Neural crest cell (in vitro differentiated cells): Measurements from ENCODE around the gene ENPEP. TPM values are rescaled to one million over a fixed set of nuclear protein-coding genes. Genes with fewer than 3 reads are reported as not detected.
"Not testable (repeated sequence)": the region's sequence is repeated elsewhere in the genome, so short reads cannot be mapped to it uniquely, and the experiment has no call there.

Source experiments
- DNase-seq: peaks from one replicate; pipeline ENCODE4 v3.0.0; 2021; ENCODE audit warnings: low read depth, mixed read lengths, low spot score
- H3K27ac Mint-ChIP-seq: one replicate; pipeline ENCODE4 v1.8.0; 2021; ENCODE audit warnings: mild to moderate bottlenecking, mixed read lengths; ENCODE audit not compliant: unreplicated experiment
- H3K27me3 Mint-ChIP-seq: 2 replicates; pipeline ENCODE4 v1.8.0; 2021; ENCODE audit warnings: low read depth, mild to moderate bottlenecking, mixed read lengths
- H3K36me3 Mint-ChIP-seq: 2 replicates; pipeline ENCODE4 v1.8.0; 2021; ENCODE audit warnings: low read depth, mild to moderate bottlenecking, mixed read lengths
- H3K4me1 Mint-ChIP-seq: 2 replicates; pipeline ENCODE4 v1.8.0; 2021; ENCODE audit warnings: mixed read lengths
- H3K4me3 Mint-ChIP-seq: one replicate; pipeline ENCODE4 v1.8.0; 2021; ENCODE audit warnings: mild to moderate bottlenecking, mixed read lengths
- H3K9me3 Mint-ChIP-seq: 2 replicates; pipeline ENCODE4 v1.8.0; 2021; ENCODE audit warnings: mixed read lengths
- CTCF ChIP-seq: fragments of 200-600 bp; sonication (generic); conservative IDR thresholded peaks from 2 replicates; pipeline ENCODE4 v1.5.0; 2021; ENCODE audit warnings: antibody characterized with exemption, mild to moderate bottlenecking
- total RNA-seq: library from RNA; stranded (reverse); gene quantifications from 2 replicates; pipeline ENCODE4 v1.2.1, GENCODE V29; 2021

The ENPEP gene
- total RNA-seq, 1 donor from 2014 or later = 7.3 TPM

- DNase-seq = no peak
- Mint-ChIP-seq H3K27me3 (no peaks in the 10 kb centered on the region), H3K9me3 (no peaks in the 10 kb centered on the region), H3K4me1 (no peaks in the 10 kb centered on the region), H3K27ac (no peak overlapping the region), H3K36me3 (peaks cover 4% of the 10 kb centered on the region), H3K4me3 (no peak overlapping the region)
- TF ChIP-seq CTCF = no peak
Observed at GRCh38 chr4:110553197-110553596, 77.2 kb downstream of the ENPEP start.

- TF ChIP-seq CTCF = no peak
- Mint-ChIP-seq H3K27me3 (no peaks in the 10 kb centered on the region), H3K4me3 (no peak overlapping the region), H3K9me3 (no peaks in the 10 kb centered on the region), H3K36me3 (no peaks in the 10 kb centered on the region), H3K4me1 (no peaks in the 10 kb centered on the region), H3K27ac (no peak overlapping the region)
- DNase-seq = no peak
Observed at GRCh38 chr4:110567214-110567613, 91.3 kb downstream of the ENPEP start.

GRCh38 chr4:110576696-110577095 lies 100.7 kb downstream of the ENPEP start:
- not testable (repeated sequence) for H3K27me3 Mint-ChIP-seq, H3K4me3 Mint-ChIP-seq, H3K27ac Mint-ChIP-seq, H3K9me3 Mint-ChIP-seq, H3K36me3 Mint-ChIP-seq, DNase-seq, H3K4me1 Mint-ChIP-seq

- Mint-ChIP-seq H3K4me1 (peaks cover 4% of the 10 kb centered on the region), H3K9me3 (no peaks in the 10 kb centered on the region), H3K4me3 (no peak overlapping the region), H3K36me3 (peaks cover 3% of the 10 kb centered on the region), H3K27me3 (no peaks in the 10 kb centered on the region), H3K27ac (no peak overlapping the region)
- DNase-seq = no peak
- peak; percentile 63 for TF ChIP-seq CTCF
Observed at GRCh38 chr4:110586131-110586850, 110.3 kb downstream of the ENPEP start.

- Mint-ChIP-seq H3K9me3 (no peaks in the 10 kb centered on the region), H3K27me3 (no peaks in the 10 kb centered on the region), H3K27ac (no peak overlapping the region), H3K4me3 (no peak overlapping the region), H3K36me3 (no peaks in the 10 kb centered on the region), H3K4me1 (peaks cover 4% of the 10 kb centered on the region)
- DNase-seq = no peak
- TF ChIP-seq CTCF = no peak
Observed at GRCh38 chr4:110587666-110588285, 111.8 kb downstream of the ENPEP start.

- Mint-ChIP-seq H3K4me3 (no peak overlapping the region), H3K27ac (no peak overlapping the region)
Observed at GRCh38 chr4:110589297-110589696, 113.3 kb downstream of the ENPEP start.

More at GRCh38 chr4:110589297-110589696, 113.3 kb downstream of the ENPEP start:
- Mint-ChIP-seq H3K4me1 (peaks cover 4% of the 10 kb centered on the region), H3K36me3 (no peaks in the 10 kb centered on the region), H3K9me3 (no peaks in the 10 kb centered on the region), H3K27me3 (peaks cover 3% of the 10 kb centered on the region)
- peak; percentile 49 for TF ChIP-seq CTCF
- no peak for DNase-seq
